Measurements from ENCODE around the gene SNRK. TPM values are rescaled to one million over a fixed set of nuclear protein-coding genes. Genes with fewer than 3 reads are reported as not detected.

SNRK gene
- total RNA-seq, 1 experiment from 2014 or later, result 12.0 TPM

GRCh38 chr3:43316783-43317460 lies 30.6 kb downstream of the SNRK start:
- Histone ChIP-seq H3K14ac (ENCODE audit: insufficient read depth, low read length) (no peak overlapping the region), H3K27ac (ENCODE audit: insufficient read length, low read depth, low read length) (no peak overlapping the region), H3K23ac (ENCODE audit: insufficient read length, low read depth, low read length) (no peak overlapping the region), H2BK12ac (ENCODE audit: insufficient read length, low read depth, low read length) (no peak overlapping the region), H2AK5ac (ENCODE audit: insufficient read length, low read length) (no peak overlapping the region), H3K9me3 (ENCODE audit: control insufficient read depth, low read depth, low read length) (no peaks in the 10 kb centered on the region), H3K79me2 (ENCODE audit: insufficient read depth, low read length) (no peaks in the 10 kb centered on the region), H3K9ac (ENCODE audit: extremely low read depth, insufficient read length, low read length) (no peak overlapping the region), H4K5ac (ENCODE audit: insufficient read length, low read depth, low read length) (no peak overlapping the region), H2BK20ac (ENCODE audit: low read depth, low read length, poor library complexity, severe bottlenecking) (no peak overlapping the region), H3K27me3 (ENCODE audit: insufficient read depth, low read length) (no peaks in the 10 kb centered on the region), H2AFZ (ENCODE audit: low read length) (no peak overlapping the region), H2BK120ac (ENCODE audit: low read depth, low read length, poor library complexity, severe bottlenecking) (no peak overlapping the region), H3K18ac (ENCODE audit: insufficient read length, low read depth, low read length) (no peak overlapping the region), H4K8ac (replicated peaks; ENCODE audit: insufficient read length, low read depth, low read length) (no peak overlapping the region), H3T11ph (ENCODE audit: low read length) (no peak overlapping the region), H3K4me1 (ENCODE audit: insufficient read depth, low read length) (no peaks in the 10 kb centered on the region; the same call in 1 of the 2 replicates), H3K23me2 (ENCODE audit: insufficient read length, low read depth, low read length, poor library complexity, severe bottlenecking) (no peaks in the 10 kb centered on the region), H3K4me2 (ENCODE audit: insufficient read depth, insufficient read length, low read length) (no peak overlapping the region), H2BK5ac (ENCODE audit: insufficient read length, low read length) (no peak overlapping the region), H4K91ac (ENCODE audit: insufficient read length, low read depth, low read length) (no peak overlapping the region), H3K79me1 (ENCODE audit: insufficient read depth, low read depth, low read length, poor library complexity, severe bottlenecking) (peaks cover 2% of the 10 kb centered on the region), H4K20me1 (ENCODE audit: control insufficient read depth, insufficient read depth, insufficient read length) (no peaks in the 10 kb centered on the region), H3K56ac (ENCODE audit: insufficient read length, low read depth, low read length) (no peak overlapping the region), H2BK15ac (ENCODE audit: low read depth, low read length) (no peak overlapping the region), H3K4ac (ENCODE audit: low read depth, low read length) (no peak overlapping the region)
- Mint-ChIP-seq H3K27me3 (ENCODE audit: low read depth) (no peaks in the 10 kb centered on the region), H3K9me3 (no peaks in the 10 kb centered on the region), H3K4me3 (no peak overlapping the region), H3K27ac (peak overlapping the region in 2 of 3 experiments; percentile 86 to 95; a peak in 4 of 7 replicates), H3K4me1 (peaks cover 28 to 31% of the 10 kb centered on the region in 2 experiments), H3K36me3 (ENCODE audit: insufficient read depth in 1 of 3, low read depth in 3 of 3) (peaks cover 5% of the 10 kb centered on the region in 3 experiments; a peak in 5 of 7 replicates)
- DNase-seq, result no peak
- WGBS (ENCODE audit: extremely low coverage, insufficient read length, low lambda C conversion rate), result no CpG with 5 or more reads among the region's 4 CpGs
- no peak for TF ChIP-seq CTCF (conservative IDR thresholded peaks at IDR 0.05)
